Mucosa of descending colon (tissue), 3 donors: ENCODE results near the gene POU2F3. TPM values are rescaled to one million over a fixed set of nuclear protein-coding genes. Genes with fewer than 3 reads are reported as not detected.
A peak's percentile ranks its signal among the peaks of the same experiment; 100 is the strongest.

ENCODE experiments used
- ATAC-seq: fragments of 200-7000 bp; cut with Tn5 transposase; one replicate; pipeline ENCODE4 v1.9.1; 2020; ENCODE audit warnings: mild to moderate bottlenecking, moderate library complexity
- DNase-seq, 3 donors: peaks; one replicate each; pipeline ENCODE4 v3.0.0-alpha.2; 2020
- H3K36me3 ChIP-seq: fragments of 200-600 bp; one replicate; pipeline ENCODE4 v1.8.0; 2021; ENCODE audit warnings: low read depth, mild to moderate bottlenecking
- H3K4me1 ChIP-seq: fragments of 200-600 bp; one replicate; pipeline ENCODE4 v1.8.0; 2021; ENCODE audit warnings: low read depth, mild to moderate bottlenecking
- H3K4me3 ChIP-seq: fragments of 200-600 bp; one replicate; pipeline ENCODE4 v1.8.0; 2021; ENCODE audit warnings: mild to moderate bottlenecking
- H3K9me3 ChIP-seq: fragments of 200-600 bp; one replicate; pipeline ENCODE4 v1.8.0; 2021; ENCODE audit warnings: mild to moderate bottlenecking
- intact Hi-C, 2 donors: fragments of 100-400 bp; cut with DNase I in 1 of 2; cut with micrococcal nuclease in 1 of 2; formaldehyde crosslinking; loops; one replicate each; pipeline versions ENCODE4 v1.11.0 to v1.11.1; 2022; cut with DNase I, micrococcal nuclease
- total RNA-seq, 3 donors: library from RNA; stranded (reverse); fragmentation: NEBNext Ultra II Directional in 2 of 3; extraction: Animal tissue kit (Norgen Biotek cat#: 25700) in 2 of 3; gene quantifications; one replicate each; pipeline versions ENCODE4 v1.2.1 to v1.2.4, GENCODE V29; 2021 to 2023
- TF ChIP-seq, protein P1 (sequence below): fragments of 200-600 bp; IDR thresholded peaks from one replicate; pipeline ENCODE4 v1.8.0; 2022; ENCODE audit warnings: antibody characterized with exemption, mild to moderate bottlenecking
- donor health status: DM: no; HTN: no; CAD: no; lungs with moderate emphysema.
- donor health status: DM: no; HTN: no; CAD: no.
- donor health status: DM: no; HTN: yes; CAD: no.

POU2F3 gene
- total RNA-seq, 3 donors from 2014 or later = 1.1 to 3.0 (median 2.2) TPM

DNA sequence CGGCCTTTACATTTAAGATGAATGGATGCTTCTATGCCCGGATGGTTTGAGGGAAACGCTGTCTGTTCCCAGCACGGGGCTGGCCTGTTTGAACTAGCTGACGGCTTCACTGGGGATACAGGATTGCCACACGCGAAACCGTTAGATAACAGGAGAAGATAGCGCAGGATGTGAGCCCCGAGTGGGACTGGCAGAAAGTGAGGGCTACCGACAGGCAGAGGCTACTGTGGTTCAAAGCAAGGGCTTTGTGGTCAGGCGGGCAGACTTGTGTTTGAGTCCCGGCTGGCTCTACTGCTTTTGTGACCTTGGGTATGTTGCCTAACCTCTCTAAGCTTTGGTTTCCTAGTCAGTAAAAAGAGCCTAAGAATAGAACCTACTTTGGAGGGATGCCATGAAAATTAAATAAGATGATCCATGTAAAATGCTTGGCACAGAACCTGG is 31.9 kb upstream of the POU2F3 start:
- ATAC-seq (no peak), DNase-seq (no peak)
- no peak overlapping the region for H3K4me3 ChIP-seq
- TF ChIP-seq, protein P1, sequence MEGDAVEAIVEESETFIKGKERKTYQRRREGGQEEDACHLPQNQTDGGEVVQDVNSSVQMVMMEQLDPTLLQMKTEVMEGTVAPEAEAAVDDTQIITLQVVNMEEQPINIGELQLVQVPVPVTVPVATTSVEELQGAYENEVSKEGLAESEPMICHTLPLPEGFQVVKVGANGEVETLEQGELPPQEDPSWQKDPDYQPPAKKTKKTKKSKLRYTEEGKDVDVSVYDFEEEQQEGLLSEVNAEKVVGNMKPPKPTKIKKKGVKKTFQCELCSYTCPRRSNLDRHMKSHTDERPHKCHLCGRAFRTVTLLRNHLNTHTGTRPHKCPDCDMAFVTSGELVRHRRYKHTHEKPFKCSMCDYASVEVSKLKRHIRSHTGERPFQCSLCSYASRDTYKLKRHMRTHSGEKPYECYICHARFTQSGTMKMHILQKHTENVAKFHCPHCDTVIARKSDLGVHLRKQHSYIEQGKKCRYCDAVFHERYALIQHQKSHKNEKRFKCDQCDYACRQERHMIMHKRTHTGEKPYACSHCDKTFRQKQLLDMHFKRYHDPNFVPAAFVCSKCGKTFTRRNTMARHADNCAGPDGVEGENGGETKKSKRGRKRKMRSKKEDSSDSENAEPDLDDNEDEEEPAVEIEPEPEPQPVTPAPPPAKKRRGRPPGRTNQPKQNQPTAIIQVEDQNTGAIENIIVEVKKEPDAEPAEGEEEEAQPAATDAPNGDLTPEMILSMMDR = no peak
- no peaks in the 10 kb centered on the region for H3K9me3 ChIP-seq
- peaks cover 20% of the 10 kb centered on the region for H3K4me1 ChIP-seq
- intact Hi-C loops = no loop called here
- H3K36me3 ChIP-seq = no peaks in the 10 kb centered on the region

DNA sequence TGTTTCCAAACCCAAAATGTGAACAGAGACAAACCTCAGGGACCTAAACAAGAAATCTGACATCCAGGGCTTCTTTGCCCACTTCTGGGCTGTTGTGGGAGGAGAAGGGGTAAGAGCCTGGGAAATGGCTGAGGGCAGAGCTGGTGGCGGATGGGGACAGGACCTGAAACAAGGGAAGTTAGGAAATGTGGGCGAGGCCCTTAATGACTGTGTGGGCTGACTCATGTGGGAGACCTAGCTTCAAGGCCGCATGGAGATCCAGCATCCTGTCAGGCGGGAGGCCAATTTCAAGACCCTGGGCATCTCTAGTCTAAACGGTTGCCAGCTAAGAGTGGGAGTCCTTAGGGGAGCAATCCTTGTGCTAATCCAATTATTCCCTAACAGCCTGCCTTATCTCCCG is 31.2 kb upstream of the POU2F3 start:
- no peaks in the 10 kb centered on the region for H3K9me3 ChIP-seq
- H3K36me3 ChIP-seq = no peaks in the 10 kb centered on the region
- no peak overlapping the region for H3K4me3 ChIP-seq
- H3K4me1 ChIP-seq = peaks cover 26% of the 10 kb centered on the region
- peak in 1 of 3 donors; percentile 43 for DNase-seq
- TF ChIP-seq, protein P1 = no peak
- ATAC-seq = peak; percentile 45
- intact Hi-C loops = no loop called here

DNA sequence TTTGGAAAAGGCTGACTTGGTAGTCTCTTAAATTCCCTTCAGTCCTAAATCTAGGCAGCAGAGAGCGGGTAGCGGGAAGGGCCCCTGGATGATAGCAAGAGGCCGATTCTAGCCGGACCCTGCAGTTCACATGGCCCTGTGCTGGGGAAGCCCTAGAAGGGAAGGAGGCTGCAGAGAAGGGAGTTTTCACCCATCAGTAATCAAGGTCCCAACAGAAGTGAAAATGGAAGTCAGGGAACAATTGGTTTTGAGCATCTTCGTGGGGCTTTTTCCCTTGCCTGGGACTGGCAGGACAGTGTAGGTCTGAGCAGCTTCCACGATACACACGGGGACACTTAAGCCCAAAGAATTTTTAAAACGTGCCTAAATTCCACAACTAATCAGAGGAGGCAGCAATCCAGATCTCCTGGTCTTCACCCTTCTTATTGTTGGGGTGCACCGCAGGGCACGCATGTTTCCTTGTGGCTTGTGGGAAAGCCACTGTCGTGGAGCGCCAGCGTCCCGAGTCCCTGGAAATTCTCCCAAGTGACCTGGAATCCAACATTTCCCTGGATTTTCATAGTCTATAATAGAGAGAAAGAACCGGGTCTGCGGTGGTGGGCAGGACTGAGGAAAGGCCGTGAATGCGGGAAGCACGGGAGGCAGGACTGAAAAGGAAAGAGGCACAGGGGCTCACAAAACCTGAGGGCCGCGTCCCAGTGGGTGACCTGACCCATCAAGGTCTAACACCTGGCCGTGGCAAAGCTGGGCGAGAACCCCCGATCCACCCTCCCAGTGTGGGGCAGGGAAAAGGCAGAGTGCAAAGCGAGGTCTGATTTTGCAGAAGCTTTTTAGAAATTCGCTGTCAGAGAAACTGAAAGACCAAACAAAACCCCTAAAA is 30.0 kb upstream of the POU2F3 start:
- intact Hi-C loops = no loop called here
- Histone ChIP-seq H3K36me3 (no peaks in the 10 kb centered on the region), H3K4me1 (peaks cover 26% of the 10 kb centered on the region), H3K9me3 (no peaks in the 10 kb centered on the region), H3K4me3 (peak overlapping the region; percentile 87)
- DNase-seq (peak in 1 of 3 donors; percentile 64), ATAC-seq (no peak)
- TF ChIP-seq, protein P1 = no peak

DNA sequence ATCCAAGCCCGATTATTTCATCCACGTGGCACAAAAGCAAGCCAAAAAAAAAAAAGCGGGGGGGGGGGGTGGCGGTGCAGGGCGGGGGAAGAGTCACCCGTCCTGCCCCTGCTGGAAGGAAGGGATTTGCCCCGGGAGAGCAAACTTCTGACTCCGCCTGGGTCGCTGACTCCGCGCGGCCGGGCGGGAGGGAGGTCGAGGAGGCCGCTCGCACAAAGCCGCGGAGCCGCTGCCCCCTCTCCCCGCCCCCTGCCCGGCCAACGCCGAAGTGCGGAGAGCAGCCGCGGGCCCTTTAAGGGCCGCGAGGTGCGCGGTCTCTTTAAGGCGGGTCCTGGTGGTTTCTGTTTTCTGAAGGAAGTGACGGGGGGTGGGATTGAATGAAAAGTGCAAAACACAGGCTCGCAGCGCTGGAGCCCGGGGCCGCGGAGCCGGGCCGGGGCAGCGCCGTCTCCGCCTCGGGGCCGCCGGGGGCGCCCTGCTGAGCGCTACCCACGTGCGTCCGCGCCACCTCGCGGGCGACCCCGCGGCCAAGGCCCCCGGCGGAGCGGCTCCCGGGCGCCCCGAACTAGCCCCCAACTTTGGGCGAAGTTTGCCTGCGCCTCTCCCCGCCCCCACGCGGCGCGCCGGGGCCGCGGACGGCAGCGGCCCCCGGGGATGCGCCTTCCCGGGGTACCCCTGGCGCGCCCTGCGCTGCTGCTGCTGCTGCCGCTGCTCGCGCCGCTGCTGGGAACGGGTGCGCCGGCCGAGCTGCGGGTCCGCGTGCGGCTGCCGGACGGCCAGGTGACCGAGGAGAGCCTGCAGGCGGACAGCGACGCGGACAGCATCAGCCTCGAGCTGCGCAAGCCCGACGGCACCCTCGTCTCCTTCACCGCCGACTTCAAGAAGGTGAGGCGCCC is 29.1 kb upstream of the POU2F3 start, which contains the start of gene OAF:
TSS of gene OAF (plus strand) at position 407 of the 896 bp plus-strand sequence. CDS start at position 655, 248 bp downstream.
- intact Hi-C loops = no loop called here
- no peaks in the 10 kb centered on the region for H3K9me3 ChIP-seq
- DNase-seq (peak; percentile 81 to 87 (median 85)), ATAC-seq (peak; percentile 64)
- peak within 1 kb of the TSS; percentile 87 for H3K4me3 ChIP-seq
- TF ChIP-seq, protein P1 = no peak
- H3K36me3 ChIP-seq = no peaks in the 10 kb centered on the region
- H3K4me1 ChIP-seq = peaks cover 26% of the 10 kb centered on the region

DNA sequence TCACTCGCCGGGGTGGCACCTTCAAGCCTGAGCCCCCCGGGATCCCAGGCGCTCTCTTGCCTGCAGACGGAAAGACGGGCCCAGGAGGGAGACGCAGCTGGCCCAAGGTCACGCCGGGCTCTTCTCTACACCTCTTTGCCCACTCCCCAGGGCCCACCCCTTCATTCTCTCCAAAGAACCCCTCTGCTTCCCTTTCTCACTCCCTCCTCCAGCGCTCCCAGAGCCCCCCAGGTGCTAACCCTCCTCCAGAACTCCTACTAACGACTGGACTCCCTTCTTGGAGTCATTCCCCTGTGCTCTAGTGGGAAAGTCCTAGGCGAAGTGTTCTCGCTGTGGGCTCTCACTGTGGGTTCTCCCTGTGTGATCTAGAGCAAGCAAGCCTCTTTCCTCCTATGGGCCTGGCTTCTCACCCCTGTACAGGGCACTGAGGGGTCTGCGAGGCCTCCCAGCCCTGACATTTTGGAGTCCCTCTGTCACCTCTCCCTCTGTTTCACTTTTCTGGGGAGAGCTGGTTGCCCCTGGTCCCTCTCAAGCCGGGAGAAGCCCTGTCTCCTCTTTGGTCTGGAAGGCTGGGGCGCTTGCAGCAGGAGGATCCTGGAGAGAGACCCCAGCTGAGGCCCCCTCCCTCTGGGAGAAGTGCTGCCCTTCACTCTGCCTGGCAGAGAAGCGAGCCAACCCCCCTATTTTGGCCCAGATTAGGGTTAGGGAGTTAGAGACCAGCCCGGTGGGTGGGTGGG is 28.2 kb upstream of the POU2F3 start:
- ATAC-seq (peak; percentile 15), DNase-seq (peak in 2 of 3 donors; percentile 29 to 68)
- Histone ChIP-seq H3K36me3 (no peaks in the 10 kb centered on the region), H3K4me3 (peak overlapping the region; percentile 87), H3K4me1 (peaks cover 34% of the 10 kb centered on the region), H3K9me3 (no peaks in the 10 kb centered on the region)
- intact Hi-C loops = no loop called here
- TF ChIP-seq, protein P1 = no peak
